ENCODE results near the gene ZNF316.

The ZNF316 gene

GRCh38 chr7:6701860-6702259 lies 64.7 kb downstream of the ZNF316 start:
- no peak for DNase-seq
